Fibroblast of lung (primary cell): Measurements from ENCODE around the gene CYP24A1.

ENCODE experiments used
- CTCF ChIP-seq, 2 donors: IDR thresholded peaks in 1 of 2; conservative IDR thresholded peaks in 1 of 2; 1 replicate in 1 of 2; 2 replicates in 1 of 2; pipeline ENCODE4 v1.5.1; 2011 to 2012; ENCODE audit warnings: low read length in 2 of 2, control low read depth in 1 of 2, inconsistent platforms in 1 of 2, low read depth in 1 of 2, mild to moderate bottlenecking in 1 of 2
- EZH2 ChIP-seq: IDR thresholded peaks from 2 replicates; pipeline ENCODE4 v1.5.1; 2012; ENCODE audit warnings: low read length, control low read depth, mild to moderate bottlenecking; ENCODE audit errors: missing control alignments

GRCh38 chr20:54194724-54195438, 21.1 kb upstream of the CYP24A1 start:
- TF ChIP-seq EZH2: no peak
- TF ChIP-seq CTCF (conservative IDR thresholded peaks at IDR 0.05 in 1 of 2, IDR thresholded peaks at IDR 0.05 in 1 of 2; ENCODE audit: low read depth in 1 of 2, low read length in 2 of 2): peak in 1 of 2 donors; percentile 21
